ENCODE results near the gene DUSP18. TPM values are rescaled to one million over a fixed set of nuclear protein-coding genes. Genes with fewer than 3 reads are reported as not detected.
A peak's percentile ranks its signal among the peaks of the same experiment; 100 is the strongest.

Gene DUSP18
- total and polyA plus RNA-seq, 9 of the 15 experiments (the other 6 are each of a cell fraction or from before 2014, with no cell fraction given), result 1.00 to 3.7 (median 1.5) TPM

GRCh38 chr22:30674482-30674881, 6.8 kb upstream of the DUSP18 start:
- Histone ChIP-seq H3K4me1 (replicated peaks in 1 of 2; ENCODE audit: control insufficient read depth in 2 of 2, insufficient read depth in 2 of 2, low read length in 2 of 2) (peaks cover 15 to 18% of the 10 kb centered on the region in 2 experiments; a peak in 4 of 5 replicates), H3K27ac (ENCODE audit: extremely low read depth, low read depth, low read length) (no peak overlapping the region; the same call in 2 of the 3 replicates), H3K9me1 (ENCODE audit: control insufficient read depth, insufficient read depth, low read length) (no peaks in the 10 kb centered on the region), H4K20me1 (replicated peaks; ENCODE audit: control insufficient read depth, insufficient read depth, low read length) (no peaks in the 10 kb centered on the region), H3K79me2 (ENCODE audit: control insufficient read depth, insufficient read depth, low read length) (no peaks in the 10 kb centered on the region), H2AFZ (ENCODE audit: low read depth, low read length) (peak overlapping the region; percentile 44; the same call in 1 of the 2 replicates), H3K9ac (ENCODE audit: insufficient read depth in 1 of 2, low read depth in 2 of 2, low read length in 2 of 2) (no peak overlapping the region), H3K27me3 (ENCODE audit: control insufficient read depth in 2 of 2, insufficient read depth in 2 of 2, low read length in 2 of 2) (no peaks in the 10 kb centered on the region), H3K4me3 (no peak overlapping the region), H3K9me3 (replicated peaks; ENCODE audit: control insufficient read depth, insufficient read depth, low read depth, low read length) (no peaks in the 10 kb centered on the region), H3K36me3 (ENCODE audit: control insufficient read depth, insufficient read depth, low read length) (no peaks in the 10 kb centered on the region), H3K4me2 (ENCODE audit: insufficient read depth, low read length) (no peak overlapping the region; the same call in 1 of the 2 replicates)
- DNase-seq (ENCODE audit: extremely low read depth in 1 of 4, low spot score in 3 of 4) (peak in 2 of 4 experiments; percentile 33 to 51), ATAC-seq (peak; percentile 80), FAIRE-seq (peak; percentile 80)
- no peak for TF ChIP-seq IRF2 (CRISPR knock-in tag; IDR thresholded peaks at IDR 0.05)
- no peak for TF ChIP-seq TSC22D4 (tag; IDR thresholded peaks at IDR 0.05)
- 0 out of 2 replicates have a peak, but pooled peaks have one; percentile 8 for TF ChIP-seq TEAD4 (IDR thresholded peaks at IDR 0.05; ENCODE audit: low read length)
- no peak for TF ChIP-seq TEAD4 (CRISPR knock-in tag; IDR thresholded peaks at IDR 0.05; ENCODE audit: borderline replicate concordance)
- TF ChIP-seq TCF3 (CRISPR knock-in tag; IDR thresholded peaks at IDR 0.05), result peak; percentile 59
- TF ChIP-seq PTRF (tag; IDR thresholded peaks at IDR 0.05), result no peak
- peak; percentile 72 for TF ChIP-seq CBFA2T3 (IDR thresholded peaks at IDR 0.05)
- TF ChIP-seq ZNF217 (CRISPR knock-in tag; IDR thresholded peaks at IDR 0.05), result no peak
- TF ChIP-seq ZMIZ1 (IDR thresholded peaks at IDR 0.05; ENCODE audit: low read depth in 2 of 2, low read length in 2 of 2), result no peak
- TF ChIP-seq TAL1 (IDR thresholded peaks at IDR 0.05), result peak; percentile 28; the same call in 1 of the 2 replicates
- TF ChIP-seq ARID1B (IDR thresholded peaks at IDR 0.05), result 0 out of 2 replicates have a peak, but pooled peaks have one; percentile 31
- TF ChIP-seq ZEB2 (IDR thresholded peaks at IDR 0.05), result 0 out of 2 replicates have a peak, but pooled peaks have one; percentile 15
- TF ChIP-seq ESRRA (IDR thresholded peaks at IDR 0.05; ENCODE audit: borderline replicate concordance, low read depth), result no peak
- BruUV-seq (replicated peaks), result no TSS peak
- ChIA-PET POLR2A (interaction anchor here (2.1 kb wide), 1 partner anchor 10 kb away, joined by 5 read pairs; no protein-coding TSS in a partner anchor), CTCF (ENCODE audit: low intra/inter-chr PET ratio) (no interaction called here)
- intact Hi-C loops (cut with micrococcal nuclease), result no loop called here
- in situ Hi-C loops (cut with MboI), result no loop called here
- WGBS (ENCODE audit: insufficient coverage, low coverage, missing lambda C conversion rate), result 24% methylated on average over 6 of the region's 6 CpGs

Data from K562 (cell line).